Measurements from ENCODE around the gene PIF1. TPM values are rescaled to one million over a fixed set of nuclear protein-coding genes. Genes with fewer than 3 reads are reported as not detected.
A peak's percentile ranks its signal among the peaks of the same experiment; 100 is the strongest.

PIF1 gene
- total RNA-seq, 1 experiment from 2014 or later = 45.8 TPM

- Mint-ChIP-seq H3K4me3 (ENCODE audit: unreplicated experiment) (peak within 1 kb of the TSS; percentile 81), H3K27ac (ENCODE audit: unreplicated experiment) (no peak within 1 kb of the TSS), H3K36me3 (ENCODE audit: insufficient read depth, unreplicated experiment) (no peaks in the 10 kb centered on the region), H3K9me3 (ENCODE audit: unreplicated experiment) (no peaks in the 10 kb centered on the region), H3K4me1 (ENCODE audit: low read depth, unreplicated experiment) (no peaks in the 10 kb centered on the region), H3K27me3 (ENCODE audit: insufficient read depth, unreplicated experiment) (peaks cover 3% of the 10 kb centered on the region)
- no peaks in the 10 kb centered on the region for H3K27me3 ChIP-seq (replicated peaks; ENCODE audit: control insufficient read depth, insufficient read depth, low read length)
- CTCF ChIA-PET = no interaction called here
- H3K36me3 ChIP-seq (ENCODE audit: control insufficient read depth, insufficient read depth, low read length) = no peaks in the 10 kb centered on the region
- TF ChIP-seq, protein P1, sequence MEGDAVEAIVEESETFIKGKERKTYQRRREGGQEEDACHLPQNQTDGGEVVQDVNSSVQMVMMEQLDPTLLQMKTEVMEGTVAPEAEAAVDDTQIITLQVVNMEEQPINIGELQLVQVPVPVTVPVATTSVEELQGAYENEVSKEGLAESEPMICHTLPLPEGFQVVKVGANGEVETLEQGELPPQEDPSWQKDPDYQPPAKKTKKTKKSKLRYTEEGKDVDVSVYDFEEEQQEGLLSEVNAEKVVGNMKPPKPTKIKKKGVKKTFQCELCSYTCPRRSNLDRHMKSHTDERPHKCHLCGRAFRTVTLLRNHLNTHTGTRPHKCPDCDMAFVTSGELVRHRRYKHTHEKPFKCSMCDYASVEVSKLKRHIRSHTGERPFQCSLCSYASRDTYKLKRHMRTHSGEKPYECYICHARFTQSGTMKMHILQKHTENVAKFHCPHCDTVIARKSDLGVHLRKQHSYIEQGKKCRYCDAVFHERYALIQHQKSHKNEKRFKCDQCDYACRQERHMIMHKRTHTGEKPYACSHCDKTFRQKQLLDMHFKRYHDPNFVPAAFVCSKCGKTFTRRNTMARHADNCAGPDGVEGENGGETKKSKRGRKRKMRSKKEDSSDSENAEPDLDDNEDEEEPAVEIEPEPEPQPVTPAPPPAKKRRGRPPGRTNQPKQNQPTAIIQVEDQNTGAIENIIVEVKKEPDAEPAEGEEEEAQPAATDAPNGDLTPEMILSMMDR (IDR thresholded peaks at IDR 0.05; ENCODE audit: insufficient read depth in 1 of 2, low read depth in 1 of 2, low read length in 1 of 2, severe bottlenecking in 1 of 2, unreplicated experiment in 1 of 2) = no peak
- H3K9me3 ChIP-seq = no peaks in the 10 kb centered on the region
- peak within 1 kb of the TSS; percentile 56 for H3K4me3 ChIP-seq (ENCODE audit: low read depth, low read length)
- no peaks in the 10 kb centered on the region; the same call in 1 of the 2 replicates for H3K4me1 ChIP-seq
- POLR2A ChIA-PET = no interaction called here
- no TSS peak for BruUV-seq (replicated peaks)
- peak in 1 of 2 experiments; percentile 47 for DNase-seq
- intact Hi-C loops (cut with micrococcal nuclease; ENCODE audit: unreplicated experiment) = no loop called here
Measured at GRCh38 chr15:64775551-64776401, 49.7 kb downstream of the PIF1 start, which contains the start of gene RBPMS2. TSS of gene RBPMS2 (minus strand) at chr15:64775589. CDS start at chr15:64775319, 270 bp downstream.

DNA sequence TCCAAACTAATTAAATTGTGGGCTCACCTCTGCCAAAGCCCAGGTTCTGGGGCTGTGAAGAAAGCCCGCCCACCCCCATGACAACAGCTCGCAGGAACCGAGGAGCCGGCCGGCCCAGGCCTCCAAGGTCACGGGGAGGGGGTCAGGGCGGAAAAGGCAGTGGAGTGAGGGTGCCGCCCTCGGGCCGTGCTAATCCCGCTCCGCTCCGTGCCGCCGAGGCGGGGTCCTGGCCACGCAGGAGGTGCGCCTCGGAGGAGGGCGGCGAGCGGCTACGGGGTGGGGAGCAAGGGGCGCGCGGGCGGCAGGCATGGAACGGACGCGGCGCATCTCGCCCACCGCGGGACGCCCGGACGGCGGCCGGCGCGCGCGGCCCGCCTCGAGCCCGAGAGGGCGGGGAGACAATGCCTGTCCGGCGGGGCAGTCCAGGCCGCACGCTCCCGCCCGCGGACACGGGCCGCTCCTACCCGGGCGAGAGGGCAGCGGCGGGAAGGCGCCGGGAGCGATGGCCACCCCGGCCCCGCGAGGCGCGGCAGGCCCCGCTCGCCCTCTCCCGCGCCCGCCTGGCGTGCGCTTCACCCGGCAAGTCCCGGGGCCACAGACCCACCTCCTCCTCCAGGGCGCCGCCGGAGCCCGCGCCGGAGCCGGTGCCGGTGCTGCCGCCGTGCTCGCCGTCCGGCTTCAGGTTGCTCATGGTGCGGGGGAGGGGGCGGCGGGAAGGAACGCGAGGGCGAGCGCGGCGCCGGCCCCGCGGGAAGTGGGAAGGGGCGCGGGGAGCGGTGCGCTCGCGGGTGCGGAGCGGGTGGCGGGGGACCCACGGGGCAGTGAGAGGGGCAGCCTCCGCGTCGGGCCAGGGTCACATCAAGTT is 50.6 kb downstream of the PIF1 start:
- Mint-ChIP-seq H3K36me3 (ENCODE audit: insufficient read depth, unreplicated experiment) (no peaks in the 10 kb centered on the region), H3K4me3 (ENCODE audit: unreplicated experiment) (peak overlapping the region; percentile 57), H3K4me1 (ENCODE audit: low read depth, unreplicated experiment) (no peaks in the 10 kb centered on the region), H3K27ac (ENCODE audit: unreplicated experiment) (no peak overlapping the region), H3K27me3 (ENCODE audit: insufficient read depth, unreplicated experiment) (peaks cover 3% of the 10 kb centered on the region), H3K9me3 (ENCODE audit: unreplicated experiment) (no peaks in the 10 kb centered on the region)
- H3K36me3 ChIP-seq (ENCODE audit: control insufficient read depth, insufficient read depth, low read length) = no peaks in the 10 kb centered on the region
- no TSS peak for BruUV-seq (replicated peaks)
- intact Hi-C loops (cut with micrococcal nuclease; ENCODE audit: unreplicated experiment) = no loop called here
- DNase-seq = peak in 1 of 2 experiments; percentile 41
- peak overlapping the region; percentile 56 for H3K4me3 ChIP-seq (ENCODE audit: low read depth, low read length)
- ChIA-PET CTCF (no interaction called here), POLR2A (no interaction called here)
- no peaks in the 10 kb centered on the region for H3K9me3 ChIP-seq
- H3K4me1 ChIP-seq = no peaks in the 10 kb centered on the region; the same call in 1 of the 2 replicates
- H3K27me3 ChIP-seq (replicated peaks; ENCODE audit: control insufficient read depth, insufficient read depth, low read length) = no peaks in the 10 kb centered on the region
- TF ChIP-seq, protein P1 (IDR thresholded peaks at IDR 0.05; ENCODE audit: insufficient read depth in 1 of 2, low read depth in 1 of 2, low read length in 1 of 2, severe bottlenecking in 1 of 2, unreplicated experiment in 1 of 2) = no peak

GRCh38 chr15:64774037-64774628 is 51.3 kb downstream of the PIF1 start:
- no peaks in the 10 kb centered on the region for H3K9me3 Mint-ChIP-seq (ENCODE audit: unreplicated experiment)
- no peaks in the 10 kb centered on the region for H3K36me3 Mint-ChIP-seq (ENCODE audit: insufficient read depth, unreplicated experiment)
- H3K9me3 ChIP-seq = no peaks in the 10 kb centered on the region
- CTCF ChIA-PET = no interaction called here
- H3K4me1 Mint-ChIP-seq (ENCODE audit: low read depth, unreplicated experiment) = no peaks in the 10 kb centered on the region
- no peaks in the 10 kb centered on the region for H3K27me3 ChIP-seq (replicated peaks; ENCODE audit: control insufficient read depth, insufficient read depth, low read length)
- TF ChIP-seq, protein P1 (IDR thresholded peaks at IDR 0.05; ENCODE audit: insufficient read depth in 1 of 2, low read depth in 1 of 2, low read length in 1 of 2, severe bottlenecking in 1 of 2, unreplicated experiment in 1 of 2) = no peak
- DNase-seq = no peak
- H3K27me3 Mint-ChIP-seq (ENCODE audit: insufficient read depth, unreplicated experiment) = peaks cover 2% of the 10 kb centered on the region
- BruUV-seq (replicated peaks) = no TSS peak
- H3K36me3 ChIP-seq (ENCODE audit: control insufficient read depth, insufficient read depth, low read length) = no peaks in the 10 kb centered on the region
- intact Hi-C loops (cut with micrococcal nuclease; ENCODE audit: unreplicated experiment) = no loop called here
- POLR2A ChIA-PET = no interaction called here
- H3K4me3 Mint-ChIP-seq (ENCODE audit: unreplicated experiment) = peak overlapping the region; percentile 57
- no peaks in the 10 kb centered on the region; the same call in 1 of the 2 replicates for H3K4me1 ChIP-seq
- H3K4me3 ChIP-seq (ENCODE audit: low read depth, low read length) = no peak overlapping the region
- H3K27ac Mint-ChIP-seq (ENCODE audit: unreplicated experiment) = no peak overlapping the region

All from Caco-2 (cell line).